Astrocyte (in vitro differentiated cells and primary cell): ENCODE data around the gene SLC26A2. TPM values are rescaled to one million over a fixed set of nuclear protein-coding genes. Genes with fewer than 3 reads are reported as not detected.

Source experiments
- DNase-seq: peaks from one replicate; pipeline ENCODE4 v3.0.0-alpha.2; 2010; ENCODE audit warnings: low read depth
- FAIRE-seq: peaks from 2 replicates; lab custom pipeline; 2011; peaks lifted over from hg19 to GRCh38; lab: Jason Lieb, UNC
- H2AFZ ChIP-seq: 2 replicates; pipeline ENCODE4 v1.6.0; 2012; ENCODE audit warnings: low read depth, low read length, inconsistent platforms
- H3K27ac ChIP-seq: 2 replicates; pipeline ENCODE4 v1.5.1; 2011; ENCODE audit warnings: low read depth, low read length, inconsistent platforms
- H3K27me3 ChIP-seq: 2 replicates; pipeline ENCODE4 v1.6.0; 2011; ENCODE audit warnings: low read length, inconsistent platforms; ENCODE audit not compliant: insufficient read depth
- H3K36me3 ChIP-seq: 2 replicates; pipeline ENCODE4 v1.5.1; 2011; ENCODE audit warnings: low read length, inconsistent platforms; ENCODE audit not compliant: insufficient read depth
- H3K4me1 ChIP-seq: 2 replicates; pipeline ENCODE4 v1.5.1; 2011; ENCODE audit warnings: low read length, inconsistent platforms; ENCODE audit not compliant: insufficient read depth
- H3K4me2 ChIP-seq: 2 replicates; pipeline ENCODE4 v1.6.0; 2012; ENCODE audit warnings: low read length, inconsistent platforms
- H3K4me3 ChIP-seq: 2 replicates; pipeline ENCODE4 v1.5.1; 2011; ENCODE audit warnings: low read depth, mild to moderate bottlenecking, low read length, inconsistent platforms; ENCODE audit not compliant: insufficient read depth
- H3K79me2 ChIP-seq: 2 replicates; pipeline ENCODE4 v1.6.0; 2012; ENCODE audit warnings: mild to moderate bottlenecking, low read length, inconsistent platforms; ENCODE audit not compliant: insufficient read depth
- H3K9ac ChIP-seq: 2 replicates; pipeline ENCODE4 v1.6.0; 2012; ENCODE audit warnings: mild to moderate bottlenecking, low read length, inconsistent platforms
- H3K9me3 ChIP-seq: 2 replicates; pipeline ENCODE4 v1.5.1; 2012; ENCODE audit warnings: low read depth, mild to moderate bottlenecking, low read length, inconsistent platforms; ENCODE audit not compliant: insufficient read depth
- H4K20me1 ChIP-seq: 2 replicates; pipeline ENCODE4 v1.6.0; 2012; ENCODE audit warnings: low read length, inconsistent platforms; ENCODE audit not compliant: insufficient read depth
- H3K27ac Mint-ChIP-seq: one replicate; pipeline ENCODE4 v1.8.0; 2021; ENCODE audit warnings: mild to moderate bottlenecking, mixed read lengths; ENCODE audit not compliant: unreplicated experiment
- H3K27me3 Mint-ChIP-seq: one replicate; pipeline ENCODE4 v1.8.0; 2021; ENCODE audit warnings: low read depth, mixed read lengths; ENCODE audit not compliant: unreplicated experiment
- H3K36me3 Mint-ChIP-seq: one replicate; pipeline ENCODE4 v1.8.0; 2021; ENCODE audit warnings: low read depth, mixed read lengths; ENCODE audit not compliant: unreplicated experiment
- H3K4me1 Mint-ChIP-seq: one replicate; pipeline ENCODE4 v1.8.0; 2021; ENCODE audit warnings: low read depth, mixed read lengths; ENCODE audit not compliant: unreplicated experiment
- H3K4me3 Mint-ChIP-seq: one replicate; pipeline ENCODE4 v1.8.0; 2021; ENCODE audit warnings: mild to moderate bottlenecking, moderate library complexity, mixed read lengths; ENCODE audit not compliant: unreplicated experiment
- H3K9me3 Mint-ChIP-seq: one replicate; pipeline ENCODE4 v1.8.0; 2021; ENCODE audit warnings: mild to moderate bottlenecking, mixed read lengths; ENCODE audit not compliant: unreplicated experiment
- EZH2 ChIP-seq: IDR thresholded peaks from 2 replicates; pipeline ENCODE4 v1.6.1; 2012; ENCODE audit warnings: mild to moderate bottlenecking, low read length, inconsistent platforms; ENCODE audit not compliant: insufficient read depth
- total RNA-seq: library from RNA; stranded (reverse); gene quantifications from 2 replicates; pipeline ENCODE4 v1.2.1, GENCODE V29; 2021
- TF ChIP-seq, protein P1 (sequence below): IDR thresholded peaks from 2 replicates; pipeline ENCODE4 v1.5.1; 2011; ENCODE audit warnings: low read depth, mild to moderate bottlenecking, inconsistent platforms, low read length, moderate library complexity; ENCODE audit not compliant: insufficient read depth

SLC26A2 gene
- total RNA-seq, 1 donor from 2014 or later = 19.8 TPM

DNA sequence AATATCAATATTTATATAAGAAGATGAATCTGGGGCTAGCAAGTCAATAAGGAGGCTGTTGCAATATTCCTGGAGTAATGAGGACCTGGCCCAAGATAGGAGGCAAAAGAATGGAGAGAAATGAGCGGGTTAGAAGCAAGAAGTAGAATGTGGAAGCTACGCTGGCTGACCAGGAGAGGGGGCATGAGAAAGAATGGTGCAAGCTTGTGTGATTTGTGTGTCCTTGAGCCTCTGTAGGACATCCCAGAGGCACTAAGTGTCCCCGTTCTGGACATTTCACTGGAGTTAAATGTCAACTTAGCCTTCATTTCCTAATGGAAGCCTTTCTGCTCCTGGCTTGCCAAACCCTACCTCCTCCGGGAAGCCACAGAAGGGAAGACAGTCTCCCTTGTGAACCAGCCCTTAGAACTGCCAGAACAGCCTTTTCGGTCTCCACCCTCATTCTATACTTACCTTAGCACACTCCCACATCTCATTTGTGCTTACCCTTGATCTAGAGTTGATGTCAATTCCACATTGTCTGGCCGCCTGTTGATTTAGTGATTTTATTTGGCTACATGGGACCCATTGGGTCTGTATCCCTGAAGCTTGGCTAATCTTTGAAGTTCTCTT lies 9.3 kb upstream of the SLC26A2 start:
- no peaks in the 10 kb centered on the region for H3K9me3 ChIP-seq
- no peaks in the 10 kb centered on the region for H3K36me3 Mint-ChIP-seq
- H3K27ac Mint-ChIP-seq = no peak overlapping the region
- H3K36me3 ChIP-seq = no peaks in the 10 kb centered on the region
- H3K27ac ChIP-seq = no peak overlapping the region
- no peak overlapping the region for H3K9ac ChIP-seq
- no peak overlapping the region for H3K4me3 Mint-ChIP-seq
- no peak for FAIRE-seq
- H3K9me3 Mint-ChIP-seq = no peaks in the 10 kb centered on the region
- H3K4me1 ChIP-seq = no peaks in the 10 kb centered on the region
- DNase-seq = no peak
- H3K79me2 ChIP-seq = no peaks in the 10 kb centered on the region
- H3K27me3 Mint-ChIP-seq = peaks cover 6% of the 10 kb centered on the region
- H3K4me1 Mint-ChIP-seq = no peaks in the 10 kb centered on the region
- peaks cover 11% of the 10 kb centered on the region for H3K27me3 ChIP-seq
- H4K20me1 ChIP-seq = no peaks in the 10 kb centered on the region
- H2AFZ ChIP-seq = no peak overlapping the region
- no peak for TF ChIP-seq EZH2
- TF ChIP-seq, protein P1, sequence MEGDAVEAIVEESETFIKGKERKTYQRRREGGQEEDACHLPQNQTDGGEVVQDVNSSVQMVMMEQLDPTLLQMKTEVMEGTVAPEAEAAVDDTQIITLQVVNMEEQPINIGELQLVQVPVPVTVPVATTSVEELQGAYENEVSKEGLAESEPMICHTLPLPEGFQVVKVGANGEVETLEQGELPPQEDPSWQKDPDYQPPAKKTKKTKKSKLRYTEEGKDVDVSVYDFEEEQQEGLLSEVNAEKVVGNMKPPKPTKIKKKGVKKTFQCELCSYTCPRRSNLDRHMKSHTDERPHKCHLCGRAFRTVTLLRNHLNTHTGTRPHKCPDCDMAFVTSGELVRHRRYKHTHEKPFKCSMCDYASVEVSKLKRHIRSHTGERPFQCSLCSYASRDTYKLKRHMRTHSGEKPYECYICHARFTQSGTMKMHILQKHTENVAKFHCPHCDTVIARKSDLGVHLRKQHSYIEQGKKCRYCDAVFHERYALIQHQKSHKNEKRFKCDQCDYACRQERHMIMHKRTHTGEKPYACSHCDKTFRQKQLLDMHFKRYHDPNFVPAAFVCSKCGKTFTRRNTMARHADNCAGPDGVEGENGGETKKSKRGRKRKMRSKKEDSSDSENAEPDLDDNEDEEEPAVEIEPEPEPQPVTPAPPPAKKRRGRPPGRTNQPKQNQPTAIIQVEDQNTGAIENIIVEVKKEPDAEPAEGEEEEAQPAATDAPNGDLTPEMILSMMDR = no peak
- H3K4me2 ChIP-seq = no peak overlapping the region
- no peak overlapping the region for H3K4me3 ChIP-seq

DNA sequence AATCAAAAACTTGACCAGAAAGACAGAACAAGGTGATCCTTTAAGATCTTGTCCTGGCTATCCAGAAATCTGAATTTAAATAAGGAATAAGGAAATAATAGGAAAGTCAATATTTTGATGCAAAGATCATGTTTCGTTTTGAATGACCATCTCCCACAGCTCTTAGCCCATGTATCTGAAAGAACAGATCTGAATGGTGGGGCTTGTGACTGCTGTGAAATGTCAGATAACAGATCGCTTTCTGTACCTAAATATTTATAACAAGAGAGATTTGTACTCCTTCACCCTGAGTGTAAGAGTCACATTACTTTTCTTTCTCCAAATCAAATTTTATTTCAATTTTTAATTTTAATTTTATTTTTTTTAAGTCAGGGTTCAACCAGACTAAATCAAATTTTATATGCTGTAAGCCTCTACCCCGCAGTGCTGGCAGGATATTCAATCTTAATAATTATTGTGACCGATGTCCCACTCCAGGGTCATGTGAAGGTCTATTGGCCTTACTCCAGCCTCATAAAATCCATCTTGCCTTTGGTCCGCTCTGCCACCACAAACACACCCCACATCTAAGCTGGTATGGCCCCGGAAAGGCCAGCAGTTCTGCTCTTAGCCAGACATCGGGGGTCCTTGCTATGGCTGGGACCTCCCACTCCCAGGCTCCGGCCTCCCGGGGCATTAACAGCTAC lies 7.0 kb upstream of the SLC26A2 start:
- no peak overlapping the region for H3K4me3 Mint-ChIP-seq
- no peak overlapping the region for H3K4me3 ChIP-seq
- TF ChIP-seq, protein P1 = no peak
- TF ChIP-seq EZH2 = no peak
- no peak overlapping the region for H2AFZ ChIP-seq
- no peaks in the 10 kb centered on the region for H3K4me1 ChIP-seq
- no peak overlapping the region for H3K4me2 ChIP-seq
- H3K4me1 Mint-ChIP-seq = no peaks in the 10 kb centered on the region
- no peaks in the 10 kb centered on the region for H3K9me3 Mint-ChIP-seq
- H3K36me3 ChIP-seq = no peaks in the 10 kb centered on the region
- H3K27me3 ChIP-seq = peaks cover 7% of the 10 kb centered on the region
- peaks cover under 1% of the 10 kb centered on the region for H3K27me3 Mint-ChIP-seq
- no peaks in the 10 kb centered on the region for H3K9me3 ChIP-seq
- no peak for FAIRE-seq
- H3K36me3 Mint-ChIP-seq = no peaks in the 10 kb centered on the region
- no peak overlapping the region for H3K9ac ChIP-seq
- DNase-seq = no peak
- no peak overlapping the region for H3K27ac ChIP-seq
- H3K79me2 ChIP-seq = no peaks in the 10 kb centered on the region
- no peaks in the 10 kb centered on the region for H4K20me1 ChIP-seq
- H3K27ac Mint-ChIP-seq = no peak overlapping the region

DNA sequence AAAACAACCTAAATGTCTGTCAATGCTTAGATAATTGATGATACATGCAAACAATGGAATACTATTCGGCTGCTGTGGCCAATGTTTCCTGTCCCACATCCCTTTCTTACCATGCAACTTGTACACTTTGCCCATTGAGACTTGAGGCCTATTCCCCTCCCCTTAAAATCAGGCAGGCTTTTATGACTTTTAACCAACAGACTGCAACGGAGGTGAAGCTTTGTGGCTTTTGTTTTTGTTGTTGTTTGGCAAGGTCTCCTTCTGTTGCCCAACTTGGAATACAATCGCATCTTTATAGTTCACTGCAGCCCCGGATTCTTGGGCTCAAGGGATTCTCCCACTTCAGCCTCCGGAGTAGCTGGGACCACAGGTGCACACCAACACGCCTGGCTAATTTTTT lies 5.8 kb upstream of the SLC26A2 start:
- no peak overlapping the region for H3K9ac ChIP-seq
- H3K4me2 ChIP-seq = no peak overlapping the region
- no peak for FAIRE-seq
- no peaks in the 10 kb centered on the region for H4K20me1 ChIP-seq
- H3K79me2 ChIP-seq = no peaks in the 10 kb centered on the region
- H3K4me1 Mint-ChIP-seq = peaks cover 6% of the 10 kb centered on the region
- no peaks in the 10 kb centered on the region for H3K36me3 Mint-ChIP-seq
- no peaks in the 10 kb centered on the region for H3K9me3 Mint-ChIP-seq
- no peak overlapping the region for H3K4me3 Mint-ChIP-seq
- TF ChIP-seq EZH2 = no peak
- TF ChIP-seq, protein P1 = no peak
- DNase-seq = no peak
- H3K27ac Mint-ChIP-seq = no peak overlapping the region
- H3K27me3 Mint-ChIP-seq = no peaks in the 10 kb centered on the region
- H3K36me3 ChIP-seq = no peaks in the 10 kb centered on the region
- no peak overlapping the region for H3K4me3 ChIP-seq
- no peak overlapping the region for H2AFZ ChIP-seq
- no peaks in the 10 kb centered on the region for H3K27me3 ChIP-seq
- peaks cover 4% of the 10 kb centered on the region for H3K4me1 ChIP-seq
- H3K27ac ChIP-seq = no peak overlapping the region
- no peaks in the 10 kb centered on the region for H3K9me3 ChIP-seq
